ACC112 (cell line): ENCODE data around the gene INHA.
A peak's percentile ranks its signal among the peaks of the same experiment; 100 is the strongest.

ENCODE experiments used
- H2AFZ ChIP-seq: fragments of 200-600 bp; sonication (generic); one replicate; pipeline ENCODE4 v1.6.0; 2017; ENCODE audit warnings: antibody characterized with exemption, low read length; ENCODE audit not compliant: unreplicated experiment
- H3K27ac ChIP-seq: fragments of 200-600 bp; sonication (generic); 2 replicates; pipeline ENCODE4 v1.5.1; 2014; ENCODE audit warnings: low read depth, mild to moderate bottlenecking, antibody characterized with exemption, low read length, moderate library complexity
- H3K27me3 ChIP-seq: fragments of 200-600 bp; sonication (generic); 2 replicates; pipeline ENCODE4 v1.6.1; 2014; ENCODE audit warnings: mild to moderate bottlenecking, antibody characterized with exemption, low read length, moderate library complexity, mixed read lengths; ENCODE audit not compliant: insufficient read depth
- H3K36me3 ChIP-seq: fragments of 200-600 bp; sonication (generic); 2 replicates; pipeline ENCODE4 v1.6.1; 2016; ENCODE audit warnings: mild to moderate bottlenecking, antibody characterized with exemption, low read length, moderate library complexity, mixed read lengths; ENCODE audit not compliant: insufficient read depth
- H3K4me1 ChIP-seq: fragments of 200-600 bp; sonication (generic); one replicate; pipeline ENCODE4 v1.6.1; 2016; ENCODE audit warnings: low read length, mixed read lengths; ENCODE audit not compliant: insufficient read depth, unreplicated experiment, control insufficient read depth
- H3K4me3 ChIP-seq: fragments of 200-600 bp; sonication (generic); 2 replicates; pipeline ENCODE4 v1.5.1; 2014; ENCODE audit warnings: mild to moderate bottlenecking, low read depth, low read length
- H3K79me2 ChIP-seq: fragments of 200-600 bp; sonication (generic); one replicate; pipeline ENCODE4 v1.6.0; 2016; ENCODE audit warnings: low read length; ENCODE audit not compliant: control insufficient read depth, unreplicated experiment, insufficient read depth

Gene INHA

DNA sequence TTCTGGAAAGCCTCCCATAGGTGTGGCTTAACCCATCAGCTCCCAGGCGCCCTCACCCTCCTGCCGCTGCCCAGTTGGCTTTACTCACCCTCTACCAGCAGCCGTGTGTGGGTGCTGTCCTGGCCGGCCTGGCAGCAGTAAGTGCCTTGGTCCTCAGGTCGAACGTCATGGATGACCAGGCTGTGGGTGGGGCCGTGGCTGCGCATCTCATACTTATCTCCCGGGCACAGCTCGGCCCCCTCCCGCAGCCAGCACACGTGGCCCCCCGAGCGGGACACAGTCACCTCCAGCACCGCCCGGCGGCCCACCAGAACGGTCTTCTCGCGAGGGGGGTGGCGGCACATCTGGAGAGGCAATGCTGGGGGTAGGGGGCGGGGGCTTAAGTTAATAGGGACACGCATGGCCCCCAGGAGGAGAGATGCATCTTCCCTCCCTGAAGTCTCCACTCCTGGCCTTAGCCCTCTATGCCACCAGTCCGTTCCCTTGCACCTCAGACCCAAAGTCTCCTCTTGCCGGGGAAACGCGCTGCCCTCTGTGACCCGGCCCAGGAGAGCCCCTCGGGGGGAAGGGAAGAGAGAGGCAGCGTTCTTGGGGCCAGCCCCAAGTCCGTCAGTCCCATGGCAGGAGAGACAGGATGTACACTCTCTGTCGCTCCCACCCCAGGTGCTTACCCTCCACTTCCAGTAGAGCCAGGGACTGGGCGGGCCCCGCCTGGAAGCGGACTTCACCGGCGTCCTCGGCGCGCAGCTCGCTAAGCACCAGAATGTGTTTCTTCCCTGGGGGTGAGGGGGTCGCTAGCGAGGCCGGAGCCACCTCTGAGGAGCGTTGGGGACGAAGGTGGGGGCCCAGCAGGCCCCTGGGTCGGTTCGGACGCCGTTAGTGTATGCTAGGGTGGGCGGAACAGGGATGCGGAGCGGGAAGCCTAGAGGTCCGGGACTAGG, 20.4 kb upstream of the INHA start:
- peak overlapping the region; percentile 79 for H3K4me3 ChIP-seq
- H3K79me2 ChIP-seq: no peaks in the 10 kb centered on the region
- no peak overlapping the region for H3K27ac ChIP-seq
- H2AFZ ChIP-seq: peak overlapping the region; percentile 85
- H3K27me3 ChIP-seq: peaks cover 3% of the 10 kb centered on the region; the same call in 1 of the 2 replicates
- peaks cover 6% of the 10 kb centered on the region for H3K4me1 ChIP-seq
- no peaks in the 10 kb centered on the region for H3K36me3 ChIP-seq

DNA sequence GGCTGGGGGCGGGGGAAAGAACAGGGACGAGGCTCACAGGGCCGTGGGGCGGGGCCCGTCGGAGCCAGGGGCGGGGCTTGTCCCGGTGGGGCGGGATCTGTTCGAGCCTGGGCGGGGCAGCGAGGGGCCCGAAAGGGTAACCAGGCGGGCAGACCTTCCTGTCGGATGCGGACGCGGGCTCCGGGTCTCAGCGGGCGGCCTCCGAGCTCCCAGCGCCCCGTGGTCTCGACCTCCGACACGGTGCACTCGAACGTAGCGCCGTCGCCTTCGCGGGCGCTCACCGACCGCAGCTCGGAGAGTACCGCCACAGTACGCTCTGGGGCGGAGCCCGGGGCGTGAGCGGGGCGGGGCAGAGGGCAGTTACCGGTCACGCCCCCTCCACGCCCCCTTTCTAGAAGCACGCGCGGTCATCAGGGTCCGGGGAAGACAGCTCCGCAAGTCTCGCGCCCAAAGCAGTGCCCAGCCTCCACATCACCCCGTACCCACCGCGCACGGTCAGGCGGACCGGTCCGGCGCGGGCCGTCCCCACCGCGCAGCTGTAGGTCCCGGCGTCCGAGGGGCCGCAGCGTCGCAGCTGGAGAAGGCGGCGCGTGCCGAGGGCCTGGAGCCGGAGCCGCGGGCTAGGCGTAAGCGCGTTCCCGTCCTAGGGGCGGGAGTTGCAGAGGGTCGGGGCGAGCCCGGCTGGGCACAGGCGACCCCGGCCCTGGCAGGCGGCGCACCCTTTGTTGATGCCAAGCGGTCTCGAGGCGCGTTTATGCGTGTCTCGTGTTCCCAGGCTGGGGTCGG, 19.5 kb upstream of the INHA start:
- Histone ChIP-seq H3K27ac (no peak overlapping the region), H2AFZ (peak overlapping the region; percentile 85), H3K27me3 (peaks cover 3% of the 10 kb centered on the region; the same call in 1 of the 2 replicates), H3K36me3 (no peaks in the 10 kb centered on the region), H3K4me3 (peak overlapping the region; percentile 79), H3K79me2 (no peaks in the 10 kb centered on the region), H3K4me1 (peaks cover 6% of the 10 kb centered on the region)

GRCh38 chr2:219553168-219553417, 19.0 kb upstream of the INHA start:
- Histone ChIP-seq H2AFZ (no peak overlapping the region), H3K4me3 (peak overlapping the region; percentile 79), H3K4me1 (peaks cover 6% of the 10 kb centered on the region), H3K27me3 (peaks cover 3% of the 10 kb centered on the region; the same call in 1 of the 2 replicates), H3K36me3 (no peaks in the 10 kb centered on the region), H3K27ac (no peak overlapping the region), H3K79me2 (no peaks in the 10 kb centered on the region)

DNA sequence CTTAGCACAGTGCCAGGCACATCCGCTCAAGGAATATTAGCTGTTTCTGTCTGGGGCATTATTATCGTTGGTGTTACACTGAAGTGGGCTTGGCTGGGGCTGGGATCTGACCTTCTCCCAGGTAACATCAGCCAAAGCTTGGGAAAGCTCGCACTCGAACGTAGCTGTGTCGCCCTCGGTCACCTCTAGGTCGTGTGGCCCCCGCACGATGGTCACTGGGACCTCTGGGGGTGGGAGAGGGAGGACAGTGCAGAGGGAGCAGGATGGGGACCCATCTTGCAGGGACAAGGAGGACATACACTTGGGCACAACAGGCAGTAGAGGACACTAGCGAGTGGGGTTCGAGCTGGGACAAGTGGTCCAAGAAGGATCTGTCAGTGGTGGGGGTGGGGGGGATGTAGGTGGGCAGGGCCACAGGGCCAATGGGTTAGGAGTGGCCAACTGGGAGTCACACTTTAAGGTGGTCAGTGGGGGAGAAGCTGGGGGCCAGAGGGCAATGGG, 18.6 kb upstream of the INHA start:
- no peaks in the 10 kb centered on the region for H3K79me2 ChIP-seq
- no peak overlapping the region for H2AFZ ChIP-seq
- peaks cover 6% of the 10 kb centered on the region for H3K4me1 ChIP-seq
- H3K27me3 ChIP-seq: peaks cover 3% of the 10 kb centered on the region; the same call in 1 of the 2 replicates
- H3K27ac ChIP-seq: no peak overlapping the region
- no peaks in the 10 kb centered on the region for H3K36me3 ChIP-seq
- peak overlapping the region; percentile 79 for H3K4me3 ChIP-seq

GRCh38 chr2:219554350-219554749, 17.8 kb upstream of the INHA start:
- H3K4me1 ChIP-seq: peaks cover 6% of the 10 kb centered on the region
- H3K27ac ChIP-seq: no peak overlapping the region
- H2AFZ ChIP-seq: no peak overlapping the region
- peaks cover 3% of the 10 kb centered on the region; the same call in 1 of the 2 replicates for H3K27me3 ChIP-seq
- H3K36me3 ChIP-seq: no peaks in the 10 kb centered on the region
- H3K4me3 ChIP-seq: no peak overlapping the region
- no peaks in the 10 kb centered on the region for H3K79me2 ChIP-seq

DNA sequence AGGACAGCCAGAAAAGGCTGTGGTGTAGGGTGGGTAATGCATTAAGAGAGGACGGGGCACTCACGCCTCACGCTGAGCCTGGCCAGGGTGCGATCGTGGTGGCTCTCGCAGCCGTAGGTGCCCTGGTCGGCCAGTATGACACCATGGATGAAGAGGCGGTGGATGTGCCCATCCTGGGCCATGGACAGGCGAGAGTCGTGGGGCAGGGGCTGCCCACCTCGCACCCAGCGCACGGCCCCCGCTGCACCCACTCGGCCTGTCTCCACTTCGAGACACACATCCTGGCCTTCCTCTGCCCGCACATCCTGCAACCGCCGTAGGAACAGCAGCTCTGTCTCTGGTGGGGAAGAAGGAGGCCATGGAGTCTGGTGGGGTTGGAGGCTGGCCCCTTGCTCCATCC, 16.2 kb upstream of the INHA start:
- Histone ChIP-seq H3K27me3 (peaks cover 3% of the 10 kb centered on the region; the same call in 1 of the 2 replicates), H3K4me3 (no peak overlapping the region), H3K4me1 (peaks cover 6% of the 10 kb centered on the region), H3K36me3 (no peaks in the 10 kb centered on the region), H2AFZ (no peak overlapping the region), H3K27ac (no peak overlapping the region), H3K79me2 (no peaks in the 10 kb centered on the region)

GRCh38 chr2:219556413-219556812, 15.7 kb upstream of the INHA start:
- no peak overlapping the region for H3K27ac ChIP-seq
- no peaks in the 10 kb centered on the region for H3K79me2 ChIP-seq
- H3K4me1 ChIP-seq: peaks cover 6% of the 10 kb centered on the region
- H2AFZ ChIP-seq: no peak overlapping the region
- H3K27me3 ChIP-seq: peaks cover 3% of the 10 kb centered on the region; the same call in 1 of the 2 replicates
- H3K4me3 ChIP-seq: no peak overlapping the region
- H3K36me3 ChIP-seq: no peaks in the 10 kb centered on the region

DNA sequence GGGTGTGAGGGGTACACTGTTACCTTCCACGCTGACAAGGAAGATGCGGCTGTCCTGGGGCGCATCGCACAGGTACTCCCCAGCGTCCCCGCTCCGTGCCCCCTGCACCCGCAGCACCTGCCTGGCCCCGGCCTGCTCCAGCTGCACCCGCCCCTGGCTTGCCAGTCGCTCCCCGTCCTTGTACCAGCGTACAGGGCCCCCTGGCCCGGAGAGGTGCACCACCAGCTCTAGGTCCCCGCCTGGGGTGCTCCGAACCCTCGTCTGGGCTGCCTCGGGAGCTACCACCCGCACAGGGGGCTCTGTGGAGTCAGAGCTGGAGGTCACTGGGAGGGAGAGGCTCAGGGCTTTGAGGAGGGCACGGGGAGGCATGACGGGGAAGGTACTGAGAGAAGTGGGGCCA, 14.8 kb upstream of the INHA start:
- H3K79me2 ChIP-seq: no peaks in the 10 kb centered on the region
- no peaks in the 10 kb centered on the region for H3K36me3 ChIP-seq
- no peak overlapping the region for H3K4me3 ChIP-seq
- no peaks in the 10 kb centered on the region for H3K4me1 ChIP-seq
- peaks cover 3% of the 10 kb centered on the region; the same call in 1 of the 2 replicates for H3K27me3 ChIP-seq
- no peak overlapping the region for H2AFZ ChIP-seq
- H3K27ac ChIP-seq: no peak overlapping the region

DNA sequence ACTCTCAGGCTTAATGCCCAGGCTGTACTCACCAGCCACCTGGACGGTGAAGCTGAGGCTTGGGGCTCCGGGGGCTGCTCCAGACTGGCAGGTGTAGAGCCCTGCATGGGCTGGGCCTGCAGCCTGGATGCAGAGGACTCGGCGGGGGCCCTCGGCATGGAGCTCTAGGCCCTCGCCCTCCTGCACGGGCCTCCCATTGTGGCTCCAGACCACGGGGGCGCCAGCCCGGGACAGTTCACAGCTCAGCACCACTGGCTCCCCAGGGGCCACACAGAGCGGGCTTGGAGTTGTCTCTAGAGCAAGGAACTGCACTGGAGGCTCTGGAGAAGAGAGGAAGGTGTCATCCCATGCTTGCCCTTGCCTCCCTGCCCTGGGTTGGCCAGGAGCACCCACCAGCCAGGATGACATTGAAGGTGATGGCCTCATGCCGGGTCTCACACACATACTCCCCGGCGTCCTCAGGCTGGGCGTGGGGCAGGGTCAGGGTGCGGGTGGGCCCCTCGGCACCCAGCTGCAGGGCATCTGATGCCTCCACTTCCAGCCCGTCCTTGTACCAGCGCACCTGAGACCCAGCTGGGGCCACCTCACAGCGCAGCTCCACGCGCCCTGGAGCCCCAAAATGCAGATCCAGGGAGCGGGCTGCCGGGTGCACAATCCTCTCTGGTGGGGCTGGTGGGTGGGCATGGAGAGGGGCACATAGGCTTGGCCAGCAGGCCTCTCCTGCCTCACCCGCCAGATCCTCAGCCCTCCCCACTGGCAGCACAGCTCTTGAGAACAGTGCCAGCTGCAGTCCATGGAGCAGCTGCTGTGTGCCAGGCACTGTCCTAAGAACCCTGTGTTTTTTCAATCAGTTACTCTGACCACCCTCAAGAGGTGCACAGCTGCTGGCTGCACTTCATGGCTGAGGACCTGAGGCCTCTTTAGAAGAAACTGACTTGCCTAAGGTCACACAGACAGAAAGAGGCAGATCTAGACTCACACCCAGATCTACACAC, 14.0 kb upstream of the INHA start:
- H3K27ac ChIP-seq: no peak overlapping the region
- H3K36me3 ChIP-seq: no peaks in the 10 kb centered on the region
- no peaks in the 10 kb centered on the region for H3K79me2 ChIP-seq
- no peak overlapping the region for H3K4me3 ChIP-seq
- no peak overlapping the region for H2AFZ ChIP-seq
- no peaks in the 10 kb centered on the region for H3K4me1 ChIP-seq
- H3K27me3 ChIP-seq: peaks cover 2% of the 10 kb centered on the region; the same call in 1 of the 2 replicates
